HG02642 (cell line): Measurements from ENCODE around the gene SERPING1.

Experiments used
- ATAC-seq: cut with Tn5 transposase; IDR thresholded peaks from one replicate; pipeline ENCODE4 v1.9.1; 2021; ENCODE audit warnings: mild to moderate bottlenecking; ENCODE audit not compliant: unreplicated experiment, poor library complexity

SERPING1 gene

GRCh38 chr11:57635246-57635645, 37.8 kb downstream of the SERPING1 start:
- ATAC-seq, result no peak

GRCh38 chr11:57637626-57638004, 40.1 kb downstream of the SERPING1 start:
- ATAC-seq, result no peak

- ATAC-seq, result peak; percentile 54
Measured at GRCh38 chr11:57638005-57638781, 40.7 kb downstream of the SERPING1 start.

GRCh38 chr11:57638811-57639320, 41.4 kb downstream of the SERPING1 start:
- ATAC-seq, result no peak

GRCh38 chr11:57639321-57640067, 42.0 kb downstream of the SERPING1 start:
- no peak for ATAC-seq

- ATAC-seq, result no peak
Measured at GRCh38 chr11:57640068-57640800, 42.7 kb downstream of the SERPING1 start.

- no peak for ATAC-seq
Measured at GRCh38 chr11:57641011-57641807, 43.7 kb downstream of the SERPING1 start.

- no peak for ATAC-seq
Measured at GRCh38 chr11:57643802-57644201, 46.3 kb downstream of the SERPING1 start.

GRCh38 chr11:57644748-57645688, 47.5 kb downstream of the SERPING1 start:
- peak; percentile 56 for ATAC-seq

GRCh38 chr11:57645689-57646085, 48.2 kb downstream of the SERPING1 start:
- ATAC-seq, result no peak

GRCh38 chr11:57646194-57646798, 48.8 kb downstream of the SERPING1 start:
- no peak for ATAC-seq

GRCh38 chr11:57646799-57647303, 49.4 kb downstream of the SERPING1 start:
- no peak for ATAC-seq

- ATAC-seq, result no peak
Measured at GRCh38 chr11:57647372-57647771, 49.9 kb downstream of the SERPING1 start.

- ATAC-seq, result no peak
Measured at GRCh38 chr11:57647960-57648800, 50.7 kb downstream of the SERPING1 start.

GRCh38 chr11:57648801-57649735, 51.6 kb downstream of the SERPING1 start:
- ATAC-seq, result no peak
